ENCODE results near the gene HSPA2. TPM values are rescaled to one million over a fixed set of nuclear protein-coding genes. Genes with fewer than 3 reads are reported as not detected.
A peak's percentile ranks its signal among the peaks of the same experiment; 100 is the strongest.

HSPA2 gene
- total and polyA plus RNA-seq, 2 donors from 2014 or later = 41.9 to 56.2 TPM

GRCh38 chr14:64549016-64549415 lies 8.5 kb downstream of the HSPA2 start:
- FAIRE-seq (no peak), DNase-seq (no peak)
- H3K36me3 ChIP-seq (ENCODE audit: control insufficient read depth in 2 of 3, insufficient read depth in 3 of 3, low read length in 3 of 3) = no peaks in the 10 kb centered on the region
- no peak overlapping the region for H3K9ac ChIP-seq (ENCODE audit: low read length in 3 of 3)
- H3K27ac ChIP-seq (ENCODE audit: low read depth in 2 of 2, low read length in 2 of 2) = no peak overlapping the region
- intact Hi-C loops (cut with DNase I) = no loop called here
- TF ChIP-seq CTCF (IDR thresholded peaks at IDR 0.05; ENCODE audit: borderline replicate concordance, extremely low read depth, insufficient read depth) = no peak
- H3K27me3 ChIP-seq (ENCODE audit: control insufficient read depth, insufficient read depth, low read length) = peaks cover 6% of the 10 kb centered on the region
- H3K4me1 ChIP-seq (ENCODE audit: control insufficient read depth in 2 of 3, insufficient read depth in 2 of 3, low read depth in 1 of 3, low read length in 3 of 3) = peaks cover 0 to 4% (median 0%) of the 10 kb centered on the region in 3 donors
- H3K9me3 ChIP-seq (ENCODE audit: control insufficient read depth in 2 of 3, insufficient read depth in 1 of 3, low read length in 3 of 3) = no peaks in the 10 kb centered on the region
- H3K4me3 ChIP-seq (ENCODE audit: low read length in 3 of 3) = no peak overlapping the region

DNA sequence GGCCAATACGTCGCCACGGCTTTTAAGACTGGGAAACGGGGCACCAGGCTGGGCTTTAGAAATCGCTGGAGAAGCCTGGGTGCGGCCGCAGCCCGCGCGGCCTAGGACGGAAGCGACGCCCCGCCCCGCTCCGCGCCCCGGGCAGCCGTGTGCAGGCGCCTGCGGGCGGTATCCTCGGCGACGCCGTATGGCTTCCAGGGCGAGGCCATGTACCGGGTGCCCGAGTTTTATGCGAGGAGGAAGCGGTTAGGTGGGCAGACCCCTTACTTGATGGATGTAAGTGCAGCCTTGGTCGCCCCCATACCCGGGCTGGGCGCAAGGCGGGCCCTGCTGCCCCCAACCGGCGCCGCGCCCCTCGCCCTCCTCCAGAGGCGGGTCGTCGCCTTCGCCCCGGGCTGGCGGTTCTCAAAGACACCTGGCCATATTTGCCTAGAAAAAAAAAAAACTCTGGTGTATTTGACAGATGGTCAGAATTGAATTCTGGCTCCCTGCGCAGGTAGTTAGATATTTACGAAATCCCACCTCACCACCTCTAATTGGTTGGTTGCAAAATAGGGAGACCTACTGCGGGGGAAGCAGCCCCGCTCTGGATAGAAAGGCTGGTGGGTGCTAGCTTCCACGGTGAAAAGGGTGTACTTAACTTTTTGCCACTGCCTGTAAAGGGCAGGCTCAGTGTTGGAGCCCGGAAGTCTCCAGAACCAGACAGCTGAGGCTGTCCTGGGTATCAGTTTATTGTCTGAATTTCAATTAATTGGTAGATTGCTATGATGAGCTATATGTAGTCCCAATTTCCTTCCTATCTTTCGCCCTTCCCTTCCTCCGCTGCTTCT lies 9.5 kb downstream of the HSPA2 start, which contains the start of gene PPP1R36:
TSS of gene PPP1R36 (plus strand) at position 171 of the 830 bp plus-strand sequence. CDS start at position 208, 37 bp downstream.
- no peak for TF ChIP-seq CTCF (IDR thresholded peaks at IDR 0.05; ENCODE audit: borderline replicate concordance, extremely low read depth, insufficient read depth)
- Histone ChIP-seq H3K27me3 (ENCODE audit: control insufficient read depth, insufficient read depth, low read length) (peaks cover 6% of the 10 kb centered on the region), H3K27ac (ENCODE audit: low read depth in 2 of 2, low read length in 2 of 2) (no peak within 1 kb of the TSS), H3K4me1 (ENCODE audit: control insufficient read depth in 2 of 3, insufficient read depth in 2 of 3, low read depth in 1 of 3, low read length in 3 of 3) (peaks cover 0 to 4% (median 0%) of the 10 kb centered on the region in 3 donors), H3K9ac (ENCODE audit: low read length in 3 of 3) (peak within 1 kb of the TSS in 1 of 3 donors; percentile 41), H3K9me3 (ENCODE audit: control insufficient read depth in 2 of 3, insufficient read depth in 1 of 3, low read length in 3 of 3) (no peaks in the 10 kb centered on the region), H3K36me3 (ENCODE audit: control insufficient read depth in 2 of 3, insufficient read depth in 3 of 3, low read length in 3 of 3) (no peaks in the 10 kb centered on the region), H3K4me3 (ENCODE audit: low read length in 3 of 3) (peak within 1 kb of the TSS; percentile 28 to 44 (median 33))
- no peak for FAIRE-seq
- intact Hi-C loops (cut with DNase I) = no loop called here
- peak; percentile 35 to 82 (median 55) for DNase-seq

DNA sequence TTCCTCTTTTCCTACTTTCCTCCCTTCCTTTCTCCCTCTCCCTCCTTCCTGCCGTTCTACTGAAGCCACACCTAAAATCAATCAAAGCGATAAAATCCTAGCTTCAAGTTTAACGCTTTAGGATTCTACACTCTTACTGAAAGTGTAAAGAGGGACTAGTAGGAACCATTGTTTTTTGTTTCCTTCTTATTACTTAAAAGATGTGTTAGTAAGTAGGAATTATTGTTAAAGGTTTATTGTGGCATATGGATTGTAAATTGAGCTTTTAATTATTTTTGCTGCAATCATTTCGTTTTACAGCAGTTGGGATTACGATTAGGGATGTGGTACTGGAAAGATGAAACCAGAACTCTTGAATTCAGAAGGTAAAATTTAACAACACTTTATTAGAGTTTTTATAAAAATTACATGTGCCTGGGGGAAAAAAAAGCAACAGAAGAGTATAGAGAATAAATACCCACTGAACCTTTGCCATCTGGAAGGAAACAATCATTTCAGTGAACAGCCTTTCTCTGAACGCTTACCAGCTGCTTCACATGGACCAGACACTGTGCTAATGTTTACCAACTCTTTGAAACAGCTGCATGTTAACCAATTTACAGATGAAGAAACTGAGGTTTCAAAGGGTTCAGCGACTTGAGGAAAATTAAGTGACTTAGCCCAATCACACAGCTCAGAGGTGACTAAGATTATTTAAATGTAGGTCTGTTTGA lies 10.2 kb downstream of the HSPA2 start:
- intact Hi-C loops (cut with DNase I) = no loop called here
- DNase-seq (no peak), FAIRE-seq (no peak)
- Histone ChIP-seq H3K9me3 (ENCODE audit: control insufficient read depth in 2 of 3, insufficient read depth in 1 of 3, low read length in 3 of 3) (no peaks in the 10 kb centered on the region), H3K27ac (ENCODE audit: low read depth in 2 of 2, low read length in 2 of 2) (no peak overlapping the region), H3K9ac (ENCODE audit: low read length in 3 of 3) (no peak overlapping the region), H3K27me3 (ENCODE audit: control insufficient read depth, insufficient read depth, low read length) (peaks cover 6% of the 10 kb centered on the region), H3K36me3 (ENCODE audit: control insufficient read depth in 2 of 3, insufficient read depth in 3 of 3, low read length in 3 of 3) (no peaks in the 10 kb centered on the region), H3K4me3 (ENCODE audit: low read length in 3 of 3) (peak overlapping the region in 1 of 3 donors; percentile 44), H3K4me1 (ENCODE audit: control insufficient read depth in 2 of 3, insufficient read depth in 2 of 3, low read depth in 1 of 3, low read length in 3 of 3) (peaks cover 0 to 4% (median 0%) of the 10 kb centered on the region in 3 donors)
- no peak for TF ChIP-seq CTCF (IDR thresholded peaks at IDR 0.05; ENCODE audit: borderline replicate concordance, extremely low read depth, insufficient read depth)

Measured in kidney (tissue), 14 donors.